T-helper 17 cell (primary cell): ENCODE measurements around the gene IL4. TPM values are rescaled to one million over a fixed set of nuclear protein-coding genes. Genes with fewer than 3 reads are reported as not detected.

Source experiments
- ATAC-seq: fragments of 150-1000 bp; cut with Tn5 transposase; 2 replicates; pipeline ENCODE4 v1.10.0; 2021; ENCODE audit warnings: mild to moderate bottlenecking, moderate library complexity
- DNase-seq, 3 donors: peaks; one replicate each; pipeline versions ENCODE4 v3.0.0 to v3.0.0-alpha.2; 2020 to 2021
- H3K9me3 ChIP-seq: one replicate; pipeline ENCODE4 v1.7.0; 2013; ENCODE audit warnings: low read length, mild to moderate bottlenecking; ENCODE audit not compliant: control insufficient read depth, poor library complexity, severe bottlenecking
- H3K27ac Mint-ChIP-seq: one replicate; pipeline ENCODE4 v1.8.0; 2022; ENCODE audit warnings: mild to moderate bottlenecking, moderate library complexity, mixed read lengths
- H3K27me3 Mint-ChIP-seq: one replicate; pipeline ENCODE4 v1.8.0; 2022; ENCODE audit warnings: mixed read lengths
- H3K36me3 Mint-ChIP-seq: one replicate; pipeline ENCODE4 v1.8.0; 2022; ENCODE audit warnings: low read depth, mixed read lengths
- H3K4me1 Mint-ChIP-seq: one replicate; pipeline ENCODE4 v1.8.0; 2022; ENCODE audit warnings: mild to moderate bottlenecking, mixed read lengths
- H3K4me3 Mint-ChIP-seq: one replicate; pipeline ENCODE4 v1.8.0; 2022; ENCODE audit warnings: mild to moderate bottlenecking, moderate library complexity, mixed read lengths
- total RNA-seq, 4 donors: library from RNA in 2 of 4; stranded (reverse) in 2 of 4; gene quantifications; one replicate each; pipeline ENCODE4 v1.2.3 and lab custom pipeline; 2022 to 2026

IL4 gene
- total RNA-seq, 2 donors from 2014 or later, result not detected

- no peak for DNase-seq
- Mint-ChIP-seq H3K4me3 (peak overlapping the region; percentile 67), H3K4me1 (peaks cover 11% of the 10 kb centered on the region), H3K27me3 (peaks cover 19% of the 10 kb centered on the region), H3K27ac (peak overlapping the region; percentile 87), H3K36me3 (peaks cover 2% of the 10 kb centered on the region)
- peak; percentile 80 for ATAC-seq
- H3K9me3 ChIP-seq, result no peaks in the 10 kb centered on the region
Measured at GRCh38 chr5:132662925-132663770, 10.6 kb upstream of the IL4 start.

- ATAC-seq (no peak), DNase-seq (no peak)
- no peaks in the 10 kb centered on the region for H3K9me3 ChIP-seq
- Mint-ChIP-seq H3K27ac (peak overlapping the region; percentile 87), H3K4me3 (peak overlapping the region; percentile 25), H3K27me3 (peaks cover 10% of the 10 kb centered on the region), H3K4me1 (peaks cover 11% of the 10 kb centered on the region), H3K36me3 (peaks cover 2% of the 10 kb centered on the region)
Measured at GRCh38 chr5:132663771-132664695, 9.8 kb upstream of the IL4 start.

- DNase-seq (no peak), ATAC-seq (no peak)
- peaks cover 8% of the 10 kb centered on the region for H3K27me3 Mint-ChIP-seq
- H3K4me3 Mint-ChIP-seq, result no peak overlapping the region
- no peak overlapping the region for H3K27ac Mint-ChIP-seq
- H3K36me3 Mint-ChIP-seq, result peaks cover 2% of the 10 kb centered on the region
- no peaks in the 10 kb centered on the region for H3K9me3 ChIP-seq
- H3K4me1 Mint-ChIP-seq, result peaks cover 11% of the 10 kb centered on the region
Measured at GRCh38 chr5:132664696-132665209, 9.0 kb upstream of the IL4 start.

- H3K9me3 ChIP-seq, result no peaks in the 10 kb centered on the region
- DNase-seq (no peak), ATAC-seq (no peak)
- Mint-ChIP-seq H3K4me3 (peak overlapping the region; percentile 50), H3K4me1 (peaks cover 11% of the 10 kb centered on the region), H3K36me3 (peaks cover 2% of the 10 kb centered on the region), H3K27me3 (peaks cover 8% of the 10 kb centered on the region), H3K27ac (no peak overlapping the region)
Measured at GRCh38 chr5:132665574-132666080, 8.2 kb upstream of the IL4 start.

GRCh38 chr5:132666310-132667123, 7.3 kb upstream of the IL4 start:
- H3K36me3 Mint-ChIP-seq, result peaks cover 2% of the 10 kb centered on the region

GRCh38 chr5:132667309-132667708, 6.5 kb upstream of the IL4 start:
- ATAC-seq (no peak), DNase-seq (no peak)
- Mint-ChIP-seq H3K4me1 (peaks cover 11% of the 10 kb centered on the region), H3K27me3 (peaks cover 8% of the 10 kb centered on the region), H3K4me3 (no peak overlapping the region), H3K27ac (no peak overlapping the region), H3K36me3 (peaks cover 2% of the 10 kb centered on the region)
- no peaks in the 10 kb centered on the region for H3K9me3 ChIP-seq

More at GRCh38 chr5:132666310-132667123, 7.3 kb upstream of the IL4 start:
- no peaks in the 10 kb centered on the region for H3K9me3 ChIP-seq
- Mint-ChIP-seq H3K27ac (no peak overlapping the region), H3K4me3 (no peak overlapping the region), H3K27me3 (peaks cover 8% of the 10 kb centered on the region), H3K4me1 (peaks cover 11% of the 10 kb centered on the region)
- DNase-seq (no peak), ATAC-seq (no peak)

GRCh38 chr5:132667761-132668705, 5.8 kb upstream of the IL4 start:
- Mint-ChIP-seq H3K27ac (no peak overlapping the region), H3K36me3 (peaks cover 2% of the 10 kb centered on the region), H3K27me3 (peaks cover 8% of the 10 kb centered on the region), H3K4me3 (no peak overlapping the region), H3K4me1 (peaks cover 10% of the 10 kb centered on the region)
- no peaks in the 10 kb centered on the region for H3K9me3 ChIP-seq
- no peak for DNase-seq
- ATAC-seq, result no peak

GRCh38 chr5:132668706-132669454, 4.9 kb upstream of the IL4 start:
- Mint-ChIP-seq H3K36me3 (peaks cover 2% of the 10 kb centered on the region), H3K4me3 (no peak overlapping the region), H3K27ac (no peak overlapping the region), H3K27me3 (peaks cover 8% of the 10 kb centered on the region), H3K4me1 (peaks cover 4% of the 10 kb centered on the region)
- DNase-seq (no peak), ATAC-seq (no peak)
- no peaks in the 10 kb centered on the region for H3K9me3 ChIP-seq

GRCh38 chr5:132669455-132669820, 4.4 kb upstream of the IL4 start:
- H3K4me3 Mint-ChIP-seq, result no peak overlapping the region
- peaks cover 8% of the 10 kb centered on the region for H3K27me3 Mint-ChIP-seq
- ATAC-seq (no peak), DNase-seq (no peak)
- H3K4me1 Mint-ChIP-seq, result peaks cover 2% of the 10 kb centered on the region
- peaks cover 2% of the 10 kb centered on the region for H3K36me3 Mint-ChIP-seq
- no peak overlapping the region for H3K27ac Mint-ChIP-seq
- H3K9me3 ChIP-seq, result no peaks in the 10 kb centered on the region

GRCh38 chr5:132669966-132670882, 3.6 kb upstream of the IL4 start:
- Mint-ChIP-seq H3K4me3 (no peak overlapping the region), H3K36me3 (peaks cover 2% of the 10 kb centered on the region), H3K4me1 (peaks cover 2% of the 10 kb centered on the region), H3K27ac (no peak overlapping the region), H3K27me3 (peaks cover 8% of the 10 kb centered on the region)
- H3K9me3 ChIP-seq, result no peaks in the 10 kb centered on the region
- no peak for ATAC-seq
- no peak for DNase-seq
